Heart left ventricle (tissue), 16 donors: ENCODE measurements around the gene PREX1. TPM values are rescaled to one million over a fixed set of nuclear protein-coding genes. Genes with fewer than 3 reads are reported as not detected.

Experiments
- ATAC-seq, 4 donors: fragments of 200-7000 bp; cut with Tn5 transposase; one replicate each; pipeline ENCODE4 v1.9.1; 2020 to 2022; ENCODE audit warnings: moderate library complexity in 4 of 4, mild to moderate bottlenecking in 3 of 4, moderate number of reproducible peaks in 1 of 4
- DNase-seq, 5 donors: peaks; one replicate each; pipeline ENCODE4 v3.0.0-alpha.2; 2020
- H3K27ac ChIP-seq, 12 donors: fragments of 200-600 bp; sonication (generic) in 4 of 12; one replicate each; pipeline versions ENCODE4 v1.5.0 to v1.8.0; 2016 to 2022; ENCODE audit warnings: mild to moderate bottlenecking in 2 of 12
- H3K27me3 ChIP-seq, 9 donors: fragments of 200-600 bp; sonication (generic) in 2 of 9; one replicate each; pipeline versions ENCODE4 v1.5.1 to v1.8.0; 2016 to 2022; ENCODE audit warnings: mild to moderate bottlenecking in 3 of 9
- H3K36me3 ChIP-seq, 9 donors: fragments of 200-600 bp; sonication (generic) in 2 of 9; one replicate each; pipeline versions ENCODE4 v1.5.0 to v1.8.0; 2018 to 2022; ENCODE audit warnings: mild to moderate bottlenecking in 2 of 9
- H3K4me1 ChIP-seq, 12 donors: fragments of 200-600 bp; sonication (generic) in 4 of 12; one replicate each; pipeline versions ENCODE4 v1.5.0 to v1.8.0; 2016 to 2022; ENCODE audit warnings: mild to moderate bottlenecking in 3 of 12
- H3K4me3 ChIP-seq, 12 donors: fragments of 200-600 bp; sonication (generic) in 4 of 12; one replicate each; pipeline versions ENCODE4 v1.5.0 to v1.8.0; 2017 to 2022; ENCODE audit warnings: mild to moderate bottlenecking in 9 of 12, moderate library complexity in 4 of 12
- H3K9me3 ChIP-seq, 12 donors: fragments of 200-600 bp; sonication (generic) in 4 of 12; one replicate each; pipeline versions ENCODE4 v1.5.0 to v1.8.0; 2016 to 2022; ENCODE audit warnings: mild to moderate bottlenecking in 1 of 12
- POLR2A ChIP-seq, 2 donors: fragments of 450-650 bp; IDR thresholded peaks; one replicate each; pipeline ENCODE4 v1.6.1; 2017; ENCODE audit warnings: antibody characterized with exemption in 2 of 2, mild to moderate bottlenecking in 2 of 2, moderate library complexity in 2 of 2
- WGBS, 4 donors: extraction: QIAGEN DNeasy Blood & Tissue Kit in 2 of 4; methylation state at CpG; one replicate each; pipeline versions ENCODE4 v1.1.5 to v1.1.7; 2013 to 2018; 5-methylcytosine and 5-hydroxymethylcytosine counted together
- intact Hi-C, 10 donors: fragments of 100-400 bp; cut with DNase I; formaldehyde crosslinking; loops; one replicate each; pipeline versions ENCODE4 v1.11.1 to v1.14.2; 2022
- polyA plus RNA-seq, 2 donors: library from polyadenylated mRNA; stranded (reverse); fragments of 200-250 nt; gene quantifications; one replicate each; pipeline ENCODE4 v1.2.3, GENCODE V29; 2013
- total RNA-seq, 9 donors: library from RNA; depleted of rRNA in 2 of 9; stranded (reverse); fragments of >200 nt in 2 of 9; fragmentation: NEBNext Ultra II Directional in 3 of 9; extraction: Animal tissue kit (Norgen Biotek cat#: 25700) in 3 of 9; gene quantifications; one replicate each; pipeline versions ENCODE4 v1.1.0 to v1.2.4, GENCODE V29; 2016 to 2023
- TF ChIP-seq, protein P1 (sequence below), 12 donors: fragments of 200-600 bp; sonication (generic) in 4 of 12; IDR thresholded peaks; one replicate each; pipeline versions ENCODE4 v1.5.0 to v1.8.0; 2018 to 2022; ENCODE audit warnings: antibody characterized with exemption in 12 of 12, mild to moderate bottlenecking in 5 of 12
- donor health status: ischemic (EF 13 %, LVEDD 7.1; RV severe dilation, severe dysfunction).
- donor health status: healthy with polysubstance abuse.
- donor health status: DM: no; HTN: yes; CAD: no.
- donor health status: DM: no; HTN: no; CAD: no.
- donor health status: ischemic (EF 25% LVEDD 6.9; RV normal size, moderate dysfunction).
- donor health status: ischemic (EF 25% LVEDD 5.7; RV mildly dilated, moderate dysfunction).
- donor health status: healthy.
- donor health status: DM: yes; HTN: yes; CAD: no.
- donor health status: ischemic (EF 35%, LVEDD 5.7; RV mildly dilated, moderate dysfunction).
- donor health status: nonischemic (EF 11% LVEDD 7.7; RV severe dilation, severe dysfunction).
- donor health status: DM: yes; HTN: yes; CAD: no.
- donor health status: PGD.
- donor health status: ischemic (EF 29% LVEDD 5.4; RV normal size, mild dysfunction).
- donor health status: nonischemic (EF 23%, LVEDD 6.1; RV moderate dilation, normal function).

The PREX1 gene
- total and polyA plus RNA-seq, 11 donors, result 7.2 to 41.5 (median 11.9) TPM

DNA sequence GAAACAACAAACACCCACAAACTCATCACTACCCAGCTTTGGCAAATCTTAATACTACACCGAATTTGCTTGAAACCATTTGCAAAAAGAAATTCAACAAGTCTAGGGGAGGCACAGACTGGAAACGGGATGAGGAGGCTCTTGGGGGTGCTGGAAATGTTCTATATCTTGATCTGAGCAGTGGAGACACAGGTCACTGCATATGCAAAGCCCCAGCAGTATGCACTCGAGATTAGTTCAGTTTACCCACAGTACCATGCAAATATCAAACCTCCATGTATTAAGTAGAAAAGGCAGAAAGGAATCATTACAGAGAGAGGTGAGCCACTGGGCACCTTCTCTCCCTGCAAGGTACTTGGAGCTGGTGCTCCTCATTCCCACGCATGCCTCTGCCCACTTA is 75.9 kb downstream of the PREX1 start:
- 62 to 76% (median 69%) methylated on average over 4 of the region's 4 CpGs for WGBS, 4 donors
- no peaks in the 10 kb centered on the region for H3K27me3 ChIP-seq
- no peak overlapping the region for H3K4me3 ChIP-seq
- DNase-seq (no peak), ATAC-seq (no peak)
- peak overlapping the region in 11 of 12 donors; percentile 40 to 85 (median 69) for H3K27ac ChIP-seq
- H3K36me3 ChIP-seq, result peaks cover 0 to 17% (median 0%) of the 10 kb centered on the region in 9 donors
- peaks cover 0 to 9% (median 0%) of the 10 kb centered on the region in 12 donors for H3K9me3 ChIP-seq
- intact Hi-C loops, result loop anchor here in 3 of 10 donors (2.0 to 5.0 kb wide), 3 partner anchors 65 to 75 kb away; partner anchors contain the start of gene PREX1 (in 1 of the 3)
- peaks cover 0 to 93% (median 10%) of the 10 kb centered on the region in 12 donors for H3K4me1 ChIP-seq
- no peak for TF ChIP-seq POLR2A (IDR thresholded peaks at IDR 0.05)
- TF ChIP-seq, protein P1, sequence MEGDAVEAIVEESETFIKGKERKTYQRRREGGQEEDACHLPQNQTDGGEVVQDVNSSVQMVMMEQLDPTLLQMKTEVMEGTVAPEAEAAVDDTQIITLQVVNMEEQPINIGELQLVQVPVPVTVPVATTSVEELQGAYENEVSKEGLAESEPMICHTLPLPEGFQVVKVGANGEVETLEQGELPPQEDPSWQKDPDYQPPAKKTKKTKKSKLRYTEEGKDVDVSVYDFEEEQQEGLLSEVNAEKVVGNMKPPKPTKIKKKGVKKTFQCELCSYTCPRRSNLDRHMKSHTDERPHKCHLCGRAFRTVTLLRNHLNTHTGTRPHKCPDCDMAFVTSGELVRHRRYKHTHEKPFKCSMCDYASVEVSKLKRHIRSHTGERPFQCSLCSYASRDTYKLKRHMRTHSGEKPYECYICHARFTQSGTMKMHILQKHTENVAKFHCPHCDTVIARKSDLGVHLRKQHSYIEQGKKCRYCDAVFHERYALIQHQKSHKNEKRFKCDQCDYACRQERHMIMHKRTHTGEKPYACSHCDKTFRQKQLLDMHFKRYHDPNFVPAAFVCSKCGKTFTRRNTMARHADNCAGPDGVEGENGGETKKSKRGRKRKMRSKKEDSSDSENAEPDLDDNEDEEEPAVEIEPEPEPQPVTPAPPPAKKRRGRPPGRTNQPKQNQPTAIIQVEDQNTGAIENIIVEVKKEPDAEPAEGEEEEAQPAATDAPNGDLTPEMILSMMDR (IDR thresholded peaks at IDR 0.05), result no peak

- DNase-seq, result peak; percentile 75 to 88 (median 78)
- intact Hi-C loops, result loop anchor here in 2 of 10 donors (5.0 kb wide), 2 partner anchors 64 to 76 kb away; partner anchors contain the start of gene PREX1 (in 1 of the 2)
- H3K36me3 ChIP-seq, result peaks cover 0 to 22% (median 0%) of the 10 kb centered on the region in 9 donors
- no peaks in the 10 kb centered on the region for H3K27me3 ChIP-seq
- peak; percentile 79 to 95 (median 89) for ATAC-seq
- H3K4me3 ChIP-seq, result peak overlapping the region in 1 of 12 donors; percentile 5
- H3K9me3 ChIP-seq, result peaks cover 0 to 9% (median 0%) of the 10 kb centered on the region in 12 donors
- H3K27ac ChIP-seq, result peak overlapping the region; percentile 40 to 85 (median 68)
- TF ChIP-seq, protein P1 (IDR thresholded peaks at IDR 0.05), result peak in 1 of 12 donors; percentile 6
- TF ChIP-seq POLR2A (IDR thresholded peaks at IDR 0.05), result no peak
- 40 to 57% (median 49%) methylated on average over 9 to 18 of the region's 18 CpGs for WGBS, 4 donors
- H3K4me1 ChIP-seq, result peaks cover 0 to 85% (median 10%) of the 10 kb centered on the region in 12 donors
These were observed 76.7 kb downstream of the PREX1 start for GRCh38 chr20:48750941-48751635.

DNA sequence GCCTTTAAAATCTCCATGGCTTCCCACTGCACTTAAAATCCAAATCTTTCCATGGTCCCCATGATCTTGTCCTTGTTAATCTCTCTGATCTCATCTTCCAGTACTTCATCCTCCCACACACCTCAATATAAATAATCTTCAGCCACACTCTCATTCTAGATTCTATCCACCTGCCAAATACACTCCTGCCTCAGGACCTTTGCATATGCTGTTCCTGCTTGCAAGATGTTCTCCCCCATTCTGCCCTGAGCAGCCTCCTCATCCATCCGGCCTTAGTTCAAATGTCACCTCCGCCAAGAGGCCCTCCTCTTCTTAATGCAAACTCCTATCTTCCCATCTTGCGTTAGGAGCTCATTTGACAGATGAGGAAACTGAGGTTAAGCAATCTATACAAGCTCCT is 77.4 kb downstream of the PREX1 start:
- Histone ChIP-seq H3K27me3 (no peaks in the 10 kb centered on the region), H3K36me3 (peaks cover 0 to 20% (median 0%) of the 10 kb centered on the region in 9 donors), H3K27ac (peak overlapping the region in 9 of 12 donors; percentile 38 to 85 (median 60)), H3K4me1 (peaks cover 0 to 78% (median 10%) of the 10 kb centered on the region in 12 donors), H3K9me3 (peaks cover 0 to 6% (median 0%) of the 10 kb centered on the region in 12 donors), H3K4me3 (no peak overlapping the region)
- 97 to 99% (median 98%) methylated on average over 3 of the region's 3 CpGs for WGBS, 4 donors
- intact Hi-C loops, result loop anchor here in 2 of 10 donors (5.0 kb wide), 2 partner anchors 63 to 77 kb away; partner anchors contain the start of gene PREX1 (in 1 of the 2)
- ATAC-seq (no peak), DNase-seq (no peak)
- TF ChIP-seq POLR2A (IDR thresholded peaks at IDR 0.05), result no peak
- TF ChIP-seq, protein P1 (IDR thresholded peaks at IDR 0.05), result no peak

GRCh38 chr20:48749437-48749836 is 78.4 kb downstream of the PREX1 start:
- ATAC-seq, result no peak
- Histone ChIP-seq H3K27me3 (no peaks in the 10 kb centered on the region), H3K9me3 (no peaks in the 10 kb centered on the region), H3K4me1 (peaks cover 0 to 70% (median 10%) of the 10 kb centered on the region in 12 donors), H3K36me3 (peaks cover 0 to 27% (median 2%) of the 10 kb centered on the region in 9 donors), H3K27ac (no peak overlapping the region), H3K4me3 (no peak overlapping the region)
- no peak for DNase-seq
- 83 to 91% (median 89%) methylated on average over 9 to 10 of the region's 10 CpGs for WGBS, 4 donors
- no peak for TF ChIP-seq POLR2A (IDR thresholded peaks at IDR 0.05)
- TF ChIP-seq, protein P1 (IDR thresholded peaks at IDR 0.05), result no peak
- intact Hi-C loops, result no loop called here
